Esophagus squamous epithelium (tissue), 4 donors: ENCODE results near the gene PIAS4.

Experiments used
- POLR2A ChIP-seq, 4 donors: fragments of 450-650 bp; IDR thresholded peaks; one replicate each; pipeline ENCODE4 v1.6.1; 2017; ENCODE audit warnings: antibody characterized with exemption in 4 of 4, mild to moderate bottlenecking in 4 of 4, moderate library complexity in 3 of 4
- TF ChIP-seq, protein P1 (sequence below), 6 experiments: fragments of 450-650 bp in 4 of 6; fragments of 200-600 bp in 2 of 6; sonication (generic) in 2 of 6; IDR thresholded peaks; one replicate each; pipeline ENCODE4 v1.5.1; 2016 to 2019; ENCODE audit warnings: antibody characterized with exemption in 6 of 6, mild to moderate bottlenecking in 4 of 6, moderate library complexity in 4 of 6

DNA sequence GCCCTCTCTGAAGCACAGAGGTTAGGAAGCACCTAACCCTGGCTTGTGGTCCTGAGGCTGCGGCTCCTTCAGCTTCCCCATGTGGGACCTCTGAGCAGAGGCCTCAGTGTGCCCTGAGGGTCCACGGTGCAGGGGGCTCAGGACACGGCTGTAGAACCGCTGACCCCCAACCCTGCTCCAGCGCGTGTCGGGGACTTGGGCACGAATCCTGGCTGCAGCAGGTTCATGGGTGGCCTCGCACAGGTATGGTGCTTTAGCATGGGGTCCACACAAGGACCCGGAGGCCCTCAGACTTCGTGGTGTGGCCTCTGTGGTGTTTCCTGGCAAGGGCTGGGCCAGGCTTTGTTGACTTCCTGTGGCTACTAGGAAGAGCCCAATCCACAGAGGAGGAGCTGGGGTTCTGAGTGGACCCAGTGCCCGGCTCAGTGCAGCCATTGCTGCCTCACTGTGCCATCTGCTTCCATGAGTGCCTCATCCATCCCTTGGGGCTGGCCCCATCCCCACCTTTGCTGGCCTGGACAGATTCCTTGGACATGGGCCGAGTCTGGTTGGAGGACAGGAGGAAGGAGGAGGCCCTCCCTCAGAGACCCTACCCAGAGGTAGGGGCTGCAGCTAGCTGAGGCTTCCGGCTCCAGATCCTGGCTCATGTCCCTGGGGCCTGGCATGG is 34.7 kb downstream of the PIAS4 start:
- no peak for TF ChIP-seq POLR2A (IDR thresholded peaks at IDR 0.05)
- TF ChIP-seq, protein P1, sequence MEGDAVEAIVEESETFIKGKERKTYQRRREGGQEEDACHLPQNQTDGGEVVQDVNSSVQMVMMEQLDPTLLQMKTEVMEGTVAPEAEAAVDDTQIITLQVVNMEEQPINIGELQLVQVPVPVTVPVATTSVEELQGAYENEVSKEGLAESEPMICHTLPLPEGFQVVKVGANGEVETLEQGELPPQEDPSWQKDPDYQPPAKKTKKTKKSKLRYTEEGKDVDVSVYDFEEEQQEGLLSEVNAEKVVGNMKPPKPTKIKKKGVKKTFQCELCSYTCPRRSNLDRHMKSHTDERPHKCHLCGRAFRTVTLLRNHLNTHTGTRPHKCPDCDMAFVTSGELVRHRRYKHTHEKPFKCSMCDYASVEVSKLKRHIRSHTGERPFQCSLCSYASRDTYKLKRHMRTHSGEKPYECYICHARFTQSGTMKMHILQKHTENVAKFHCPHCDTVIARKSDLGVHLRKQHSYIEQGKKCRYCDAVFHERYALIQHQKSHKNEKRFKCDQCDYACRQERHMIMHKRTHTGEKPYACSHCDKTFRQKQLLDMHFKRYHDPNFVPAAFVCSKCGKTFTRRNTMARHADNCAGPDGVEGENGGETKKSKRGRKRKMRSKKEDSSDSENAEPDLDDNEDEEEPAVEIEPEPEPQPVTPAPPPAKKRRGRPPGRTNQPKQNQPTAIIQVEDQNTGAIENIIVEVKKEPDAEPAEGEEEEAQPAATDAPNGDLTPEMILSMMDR (IDR thresholded peaks at IDR 0.05), result no peak
